GM12892 (cell line): Measurements from ENCODE around the gene PCDHA7.
"Not testable (repeated sequence)": the region's sequence is repeated elsewhere in the genome, so short reads cannot be mapped to it uniquely, and the experiment has no call there.

Experiments used
- POLR2A ChIP-seq: IDR thresholded peaks from 2 replicates; pipeline ENCODE4 v1.6.1; 2011; ENCODE audit warnings: low read depth, low read length, control low read depth
- POLR2AphosphoS5 ChIP-seq: IDR thresholded peaks from 2 replicates; pipeline ENCODE4 v1.6.1; 2011; ENCODE audit warnings: low read depth, low read length, control low read depth
- TAF1 ChIP-seq: IDR thresholded peaks from 2 replicates; pipeline ENCODE4 v1.6.1; 2011; ENCODE audit warnings: low read depth, mild to moderate bottlenecking, control low read depth, low read length, borderline replicate concordance

DNA sequence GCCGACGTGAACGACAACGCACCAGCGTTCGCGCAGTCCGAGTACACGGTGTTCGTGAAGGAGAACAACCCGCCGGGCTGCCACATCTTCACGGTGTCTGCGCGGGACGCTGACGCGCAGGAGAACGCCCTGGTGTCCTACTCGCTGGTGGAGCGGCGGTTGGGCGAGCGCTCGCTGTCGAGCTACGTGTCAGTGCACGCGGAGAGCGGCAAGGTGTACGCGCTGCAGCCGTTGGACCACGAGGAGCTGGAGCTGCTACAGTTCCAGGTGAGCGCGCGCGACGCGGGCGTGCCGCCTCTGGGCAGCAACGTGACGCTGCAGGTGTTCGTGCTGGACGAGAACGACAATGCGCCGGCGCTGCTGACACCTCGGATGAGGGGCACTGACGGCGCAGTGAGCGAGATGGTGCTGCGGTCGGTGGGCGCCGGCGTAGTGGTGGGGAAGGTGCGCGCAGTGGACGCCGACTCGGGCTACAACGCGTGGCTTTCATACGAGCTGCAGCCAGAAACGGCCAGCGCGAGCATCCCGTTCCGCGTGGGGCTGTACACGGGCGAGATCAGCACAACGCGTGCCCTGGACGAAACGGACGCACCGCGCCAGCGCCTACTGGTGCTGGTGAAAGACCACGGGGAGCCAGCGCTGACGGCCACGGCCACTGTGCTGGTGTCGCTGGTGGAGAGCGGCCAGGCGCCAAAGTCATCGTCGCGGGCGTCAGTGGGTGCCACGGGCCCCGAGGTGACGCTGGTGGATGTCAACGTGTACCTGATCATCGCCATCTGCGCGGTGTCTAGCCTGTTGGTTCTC is 16.0 kb downstream of the PCDHA7 start:
- not testable (repeated sequence) for TF ChIP-seq TAF1, POLR2A, POLR2AphosphoS5
